Hepatocyte (in vitro differentiated cells): ENCODE data around the gene ULBP3.

ENCODE experiments used
- EZH2 ChIP-seq: fragments of 200-600 bp; sonication (generic); IDR thresholded peaks from 2 replicates; pipeline ENCODE4 v1.6.1; 2016; ENCODE audit warnings: antibody characterized with exemption, mild to moderate bottlenecking, borderline replicate concordance
- EZH2phosphoT487 ChIP-seq: fragments of 200-600 bp; sonication (generic); IDR thresholded peaks from one replicate; pipeline ENCODE4 v1.6.1; 2018; ENCODE audit warnings: antibody characterized with exemption, mild to moderate bottlenecking, low read depth, moderate library complexity; ENCODE audit not compliant: unreplicated experiment, severe bottlenecking
- TF ChIP-seq, protein P1 (sequence below): fragments of 200-600 bp; sonication (generic); IDR thresholded peaks from 2 replicates; pipeline ENCODE4 v1.5.1; 2016; ENCODE audit warnings: antibody characterized with exemption, mild to moderate bottlenecking; ENCODE audit not compliant: poor library complexity

DNA sequence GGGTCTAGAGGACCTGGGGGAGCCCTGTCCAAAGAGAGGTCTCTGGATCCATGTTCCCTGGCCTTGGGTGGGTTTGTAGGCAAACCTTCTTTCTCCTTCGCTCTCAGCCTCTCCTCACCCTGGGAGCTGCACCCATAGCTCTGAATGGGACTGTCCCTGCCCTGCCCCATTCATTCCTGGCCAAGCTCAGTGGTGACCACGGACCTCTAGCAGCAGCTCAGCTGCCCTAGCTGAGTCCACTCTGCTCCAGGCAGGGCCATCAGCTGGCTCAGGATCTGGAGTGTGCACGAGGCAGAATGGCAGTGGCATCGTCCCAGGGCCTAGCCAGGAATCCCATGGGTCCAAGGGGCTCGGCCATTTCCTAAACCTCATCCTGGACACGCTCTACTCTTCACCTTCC lies 5.3 kb downstream of the ULBP3 start:
- TF ChIP-seq EZH2 = no peak
- TF ChIP-seq, protein P1, sequence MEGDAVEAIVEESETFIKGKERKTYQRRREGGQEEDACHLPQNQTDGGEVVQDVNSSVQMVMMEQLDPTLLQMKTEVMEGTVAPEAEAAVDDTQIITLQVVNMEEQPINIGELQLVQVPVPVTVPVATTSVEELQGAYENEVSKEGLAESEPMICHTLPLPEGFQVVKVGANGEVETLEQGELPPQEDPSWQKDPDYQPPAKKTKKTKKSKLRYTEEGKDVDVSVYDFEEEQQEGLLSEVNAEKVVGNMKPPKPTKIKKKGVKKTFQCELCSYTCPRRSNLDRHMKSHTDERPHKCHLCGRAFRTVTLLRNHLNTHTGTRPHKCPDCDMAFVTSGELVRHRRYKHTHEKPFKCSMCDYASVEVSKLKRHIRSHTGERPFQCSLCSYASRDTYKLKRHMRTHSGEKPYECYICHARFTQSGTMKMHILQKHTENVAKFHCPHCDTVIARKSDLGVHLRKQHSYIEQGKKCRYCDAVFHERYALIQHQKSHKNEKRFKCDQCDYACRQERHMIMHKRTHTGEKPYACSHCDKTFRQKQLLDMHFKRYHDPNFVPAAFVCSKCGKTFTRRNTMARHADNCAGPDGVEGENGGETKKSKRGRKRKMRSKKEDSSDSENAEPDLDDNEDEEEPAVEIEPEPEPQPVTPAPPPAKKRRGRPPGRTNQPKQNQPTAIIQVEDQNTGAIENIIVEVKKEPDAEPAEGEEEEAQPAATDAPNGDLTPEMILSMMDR = no peak
- TF ChIP-seq EZH2phosphoT487 = no peak
